HG03521 (cell line): ENCODE measurements around the gene MRPL16.
"Not testable (repeated sequence)": the region's sequence is repeated elsewhere in the genome, so short reads cannot be mapped to it uniquely, and the experiment has no call there.

Experiments used
- ATAC-seq: cut with Tn5 transposase; IDR thresholded peaks from one replicate; pipeline ENCODE4 v1.9.1; 2021; ENCODE audit warnings: mild to moderate bottlenecking, moderate library complexity; ENCODE audit not compliant: unreplicated experiment

MRPL16 gene

GRCh38 chr11:59810189-59810910 is at the start of gene MRPL16:
Gene MRPL16, minus strand, starts transcription at chr11:59810778. Its CDS starts 120 bp downstream, at chr11:59810658.
- peak; percentile 100 for ATAC-seq

GRCh38 chr11:59859673-59860072 is 49.1 kb upstream of the MRPL16 start:
- no peak for ATAC-seq

DNA sequence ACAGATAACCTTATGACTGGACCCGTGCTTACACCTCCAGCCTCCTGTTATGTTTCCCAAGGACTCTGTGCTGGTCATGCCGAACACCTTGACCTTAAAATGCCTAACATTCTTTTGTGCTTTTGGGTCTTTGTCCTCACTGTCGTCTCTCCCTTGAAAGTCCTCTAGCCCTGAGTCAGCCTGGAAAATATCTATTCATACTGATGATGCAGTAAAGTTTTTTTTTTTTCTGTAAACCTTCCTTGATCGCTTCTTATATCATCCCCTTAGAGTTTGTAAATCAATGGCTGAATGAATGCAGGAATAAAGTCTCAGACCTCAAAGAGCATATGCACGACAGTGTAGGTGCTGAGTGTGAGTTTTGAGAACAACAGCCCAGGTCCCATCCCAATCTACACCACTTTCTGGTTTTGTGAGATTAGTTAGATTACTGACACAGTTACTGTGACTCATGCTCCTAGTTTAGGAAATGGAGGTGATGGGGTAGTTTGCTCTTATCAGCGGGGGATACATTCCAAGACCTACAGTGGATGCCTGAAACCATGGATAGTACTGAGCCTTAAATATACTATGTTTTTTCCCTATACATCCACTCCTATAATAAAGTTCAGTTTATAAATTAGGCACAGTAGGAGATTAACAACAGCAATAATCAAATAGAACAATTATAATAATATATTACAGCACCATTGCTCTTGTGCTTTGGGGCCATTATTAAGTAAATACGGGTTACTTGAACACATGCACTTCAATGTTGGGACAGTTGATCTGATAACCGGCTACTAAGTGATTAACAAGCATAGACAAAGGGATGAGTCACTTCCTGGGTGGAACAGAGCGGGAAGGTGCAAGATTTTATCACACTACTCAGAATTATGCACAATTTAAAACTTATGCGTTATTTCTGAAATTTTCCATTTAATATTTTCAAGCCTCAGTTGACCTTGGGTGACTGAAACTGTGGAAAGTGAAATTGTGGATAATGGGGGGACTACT is 47.2 kb upstream of the MRPL16 start:
- ATAC-seq: no peak

DNA sequence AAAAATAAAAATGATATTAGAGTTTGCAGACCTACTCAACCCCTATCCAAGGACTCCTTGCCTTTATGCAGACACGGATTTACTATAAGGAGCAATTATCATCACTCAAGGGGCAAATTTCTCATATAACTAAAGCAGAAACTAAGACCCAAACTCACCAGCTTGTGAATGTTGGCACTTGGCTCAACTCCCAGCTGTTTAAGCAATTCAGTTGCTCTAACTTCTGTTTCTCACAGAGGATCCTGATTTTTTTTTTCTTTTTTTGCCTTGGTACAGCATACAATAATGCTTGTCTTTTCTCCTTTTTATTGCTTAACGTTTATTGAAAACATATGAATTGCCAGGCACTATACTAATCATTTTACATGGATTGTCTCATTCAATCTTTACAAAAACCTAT is 44.3 kb upstream of the MRPL16 start:
- no peak for ATAC-seq

- ATAC-seq: not testable (repeated sequence)
These were observed 40.8 kb upstream of the MRPL16 start for GRCh38 chr11:59851416-59851815.

- ATAC-seq: not testable (repeated sequence)
These were observed 39.0 kb upstream of the MRPL16 start for GRCh38 chr11:59849551-59849950.

DNA sequence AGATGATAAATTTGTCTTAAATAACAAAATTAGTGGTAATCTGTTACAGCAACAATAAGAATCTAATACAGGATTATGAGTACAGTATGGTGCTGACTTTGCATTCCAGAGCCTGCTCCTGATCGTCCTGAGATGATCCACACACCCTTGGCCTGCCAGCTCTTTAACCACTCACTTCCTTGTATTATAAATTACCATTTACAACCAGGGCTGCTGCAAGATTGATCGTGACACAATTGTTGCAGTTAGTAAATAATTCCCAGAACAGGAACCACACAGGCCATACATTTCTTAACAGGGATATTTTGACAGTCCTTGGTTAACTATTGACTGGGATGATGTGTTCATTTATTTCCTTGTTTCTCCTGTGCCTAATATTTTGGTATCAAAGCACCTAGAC is 38.6 kb upstream of the MRPL16 start:
- ATAC-seq: no peak

GRCh38 chr11:59848439-59848838 is 37.9 kb upstream of the MRPL16 start:
- not testable (repeated sequence) for ATAC-seq

DNA sequence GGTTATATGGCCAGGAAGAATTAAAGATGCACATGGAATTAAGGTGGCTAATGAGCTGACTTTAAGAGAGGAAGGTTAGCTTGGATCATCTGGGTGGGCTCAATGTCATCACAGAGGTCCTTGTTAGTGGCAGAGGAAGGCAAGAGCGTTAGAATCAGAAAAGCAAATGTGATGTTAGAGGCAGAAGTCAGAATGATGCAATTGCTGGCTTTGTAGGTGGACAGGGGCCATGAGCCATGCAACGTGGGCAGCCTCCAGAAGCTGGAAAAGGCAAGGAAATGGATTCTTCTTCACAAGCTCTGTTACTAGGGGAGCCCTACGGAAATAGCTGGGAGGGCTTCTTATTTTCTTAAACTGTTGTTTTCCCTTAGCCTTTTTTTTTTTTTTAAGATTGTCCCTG is 37.0 kb upstream of the MRPL16 start:
- no peak for ATAC-seq

- ATAC-seq: no peak
These were observed 36.0 kb upstream of the MRPL16 start for GRCh38 chr11:59846556-59846955.

GRCh38 chr11:59845399-59845798 is 34.8 kb upstream of the MRPL16 start, which contains the start of gene CBLIF:
Gene CBLIF, minus strand, starts transcription at chr11:59845499. Its CDS starts 46 bp downstream, at chr11:59845453.
- ATAC-seq: no peak

DNA sequence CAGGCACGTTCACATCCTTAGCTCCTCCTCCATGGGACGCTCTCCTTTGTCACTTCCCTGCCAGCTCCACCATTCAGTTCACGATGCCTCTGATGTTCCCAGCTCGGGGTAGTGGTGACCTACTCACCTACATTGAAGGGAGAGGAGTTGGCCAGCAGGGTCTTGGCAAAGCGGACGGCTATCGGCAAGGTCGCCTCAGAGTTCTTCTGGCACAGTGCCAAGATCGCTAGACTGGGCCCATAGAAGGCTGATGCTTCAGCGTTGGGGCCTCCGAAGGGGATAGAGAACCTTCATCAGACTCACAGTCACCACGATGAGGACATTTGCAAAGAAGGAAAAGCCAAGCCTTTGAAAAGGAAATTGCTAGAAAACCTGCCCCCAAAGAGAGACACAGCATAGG is 31.7 kb upstream of the MRPL16 start:
- ATAC-seq: no peak

DNA sequence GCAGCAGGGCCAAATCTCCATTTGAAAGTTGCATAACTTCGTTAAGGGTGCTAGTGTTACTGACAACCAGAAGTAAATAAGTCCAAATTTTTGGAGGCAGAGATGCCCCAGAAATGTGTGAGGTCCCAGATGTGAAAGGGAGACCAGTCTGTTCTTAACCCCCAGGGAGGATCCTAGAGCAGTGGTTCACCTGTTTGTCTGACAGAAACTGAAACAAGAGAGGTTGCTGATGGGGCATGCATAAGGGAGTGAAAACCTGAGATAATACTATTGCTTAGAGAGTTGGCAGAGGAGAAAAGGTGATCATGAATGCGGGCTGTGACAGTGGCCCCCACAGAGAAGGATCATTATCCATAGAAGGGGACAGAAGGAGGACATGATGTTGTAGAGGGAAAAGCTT is 30.9 kb upstream of the MRPL16 start:
- ATAC-seq: no peak

DNA sequence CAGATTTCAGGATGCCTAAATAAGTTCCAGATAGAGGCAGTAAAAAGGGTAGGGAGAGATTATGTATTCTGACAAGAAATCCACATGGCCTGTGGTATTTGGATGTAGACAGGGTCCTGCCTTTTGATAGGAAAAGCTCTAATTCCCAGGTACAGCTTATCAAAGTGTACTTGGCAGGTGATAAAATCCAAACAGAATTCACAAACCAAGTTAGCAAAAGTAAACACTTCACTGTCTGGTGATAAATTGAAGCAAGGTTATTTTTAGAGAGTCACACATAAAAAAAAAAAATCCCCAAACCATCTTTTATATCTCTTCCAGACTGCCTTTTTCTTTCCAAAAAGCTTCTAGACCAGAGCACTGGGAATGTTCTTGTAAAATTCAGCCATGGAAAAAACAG is 29.0 kb upstream of the MRPL16 start:
- no peak for ATAC-seq

GRCh38 chr11:59833602-59834001 is 23.0 kb upstream of the MRPL16 start:
- ATAC-seq: no peak

- no peak for ATAC-seq
These were observed 18.8 kb upstream of the MRPL16 start for GRCh38 chr11:59829358-59829757.

DNA sequence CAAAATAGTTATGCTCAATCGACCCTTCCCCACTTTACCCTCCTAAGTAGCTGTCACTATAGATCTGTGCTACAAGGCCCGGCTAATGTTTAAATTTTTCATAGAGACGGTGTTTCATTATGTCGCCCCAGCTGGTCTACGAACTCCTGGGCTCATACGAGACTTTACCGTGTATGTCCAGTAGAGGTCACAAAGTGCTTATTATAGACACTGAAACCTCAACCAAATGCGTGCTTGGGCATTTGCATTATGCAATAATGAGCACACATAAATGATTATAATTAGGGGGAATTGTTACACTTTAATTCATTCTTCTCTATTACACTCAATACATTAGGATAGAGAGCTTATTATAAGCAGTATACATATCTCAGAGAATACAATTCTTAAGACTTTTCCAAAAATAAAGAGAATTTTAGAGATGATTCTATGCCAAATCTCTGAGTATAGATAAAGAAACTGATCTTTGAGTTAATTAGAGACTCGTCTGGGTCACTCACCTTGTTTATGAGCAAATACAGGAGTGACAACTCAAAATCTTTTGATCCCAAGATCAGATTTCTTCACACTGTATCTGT is 12.5 kb upstream of the MRPL16 start:
- ATAC-seq: peak; percentile 88

DNA sequence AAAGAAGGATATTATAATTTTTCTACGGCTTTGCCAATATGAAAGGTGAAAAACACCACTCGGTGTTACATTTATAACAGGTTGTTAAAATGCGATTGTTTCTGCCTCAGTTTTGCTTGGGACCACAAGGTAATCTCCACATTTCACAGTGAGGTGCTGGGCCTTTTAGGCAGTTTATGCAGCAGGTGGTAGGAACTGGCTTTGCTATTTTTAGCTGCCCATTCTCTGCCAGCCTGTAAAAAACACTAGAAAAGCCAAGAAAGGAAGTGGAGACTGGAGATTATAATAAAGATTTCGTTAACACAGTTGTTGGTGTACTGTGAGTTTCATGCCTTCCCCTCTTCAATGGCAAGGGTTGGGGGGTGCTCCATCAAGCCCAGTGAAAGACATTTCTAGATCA is 8.0 kb upstream of the MRPL16 start:
- ATAC-seq: no peak

DNA sequence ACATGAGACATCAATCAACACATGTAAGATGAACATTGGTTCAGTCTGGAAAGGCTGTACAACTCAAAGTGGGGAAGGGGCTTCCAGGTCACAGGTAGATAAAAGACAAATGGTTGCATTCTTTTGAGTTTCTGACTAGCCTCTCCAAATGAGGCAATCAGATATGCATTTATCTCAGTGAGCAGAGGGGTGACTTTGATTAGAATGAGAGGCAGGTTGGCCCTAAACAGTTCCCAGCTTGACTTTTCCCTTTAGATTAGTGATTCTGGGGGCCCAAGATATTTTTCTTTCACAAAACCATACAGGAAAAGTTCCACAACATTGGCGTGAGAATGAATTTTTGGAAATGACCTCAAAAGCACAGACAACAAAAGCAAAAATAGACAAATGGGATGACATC is 5.9 kb upstream of the MRPL16 start:
- not testable (repeated sequence) for ATAC-seq

DNA sequence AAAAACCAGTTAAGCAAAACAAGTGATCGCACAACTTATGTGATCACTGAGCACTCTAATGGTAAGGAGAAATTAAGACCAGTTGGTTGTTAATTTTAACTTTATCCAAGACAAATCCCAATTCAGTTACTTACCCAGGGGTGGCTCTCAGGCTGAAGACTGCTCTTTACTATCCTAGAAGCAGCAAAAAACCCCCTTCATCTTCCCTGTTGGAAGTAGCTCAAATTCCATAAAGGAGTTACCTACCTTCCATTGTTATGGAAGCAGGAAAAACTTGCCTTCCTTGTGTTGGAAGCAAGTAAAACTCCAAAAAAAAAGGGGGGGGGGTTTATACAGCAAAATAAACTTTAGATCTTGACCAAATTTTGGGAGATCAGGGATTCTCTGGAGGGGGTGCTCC is 5.2 kb upstream of the MRPL16 start:
- no peak for ATAC-seq

DNA sequence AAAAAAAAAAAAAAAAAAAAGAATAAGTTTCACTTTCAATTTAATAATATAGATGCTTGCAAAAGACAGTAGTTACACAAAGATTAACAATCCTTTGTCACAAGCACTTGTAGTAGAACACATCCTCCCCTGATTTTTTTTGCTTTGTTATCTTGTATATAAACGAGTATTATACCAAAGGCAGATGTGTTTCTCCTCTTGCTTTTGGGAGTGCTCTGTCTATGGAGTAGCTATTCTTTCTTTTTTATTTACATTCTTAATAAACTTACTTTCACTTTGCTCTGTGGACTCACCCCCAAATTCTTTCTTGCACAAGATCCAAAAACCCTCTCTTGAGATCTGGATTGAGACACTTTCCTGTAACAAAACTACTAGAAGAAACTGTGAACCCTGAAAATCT is 3.4 kb upstream of the MRPL16 start:
- no peak for ATAC-seq
